Uterus (tissue), 2 donors: Measurements from ENCODE around the gene ZNF574.

Experiments used
- CTCF ChIP-seq, 4 experiments: fragments of 200-600 bp in 2 of 4; fragments of 450-650 bp in 2 of 4; sonication (generic) in 2 of 4; IDR thresholded peaks; one replicate each; pipeline ENCODE4 v1.5.1; 2016 to 2019; ENCODE audit warnings: antibody characterized with exemption in 4 of 4, mild to moderate bottlenecking in 2 of 4, moderate library complexity in 1 of 4
- POLR2A ChIP-seq, 2 donors: fragments of 450-650 bp; IDR thresholded peaks; one replicate each; pipeline ENCODE4 v1.6.1; 2016; ENCODE audit warnings: antibody characterized with exemption in 2 of 2, mild to moderate bottlenecking in 1 of 2, moderate library complexity in 1 of 2

GRCh38 chr19:42048992-42049391 lies 27.0 kb upstream of the ZNF574 start:
- TF ChIP-seq POLR2A (IDR thresholded peaks at IDR 0.05) (no peak), CTCF (IDR thresholded peaks at IDR 0.05) (no peak)
